Effector CD4-positive, alpha-beta T cell (primary cell): ENCODE measurements around the gene APMAP.

ENCODE experiments used
- DNase-seq: peaks from one replicate; pipeline ENCODE4 v3.0.0-alpha.2; 2020

Gene APMAP

DNA sequence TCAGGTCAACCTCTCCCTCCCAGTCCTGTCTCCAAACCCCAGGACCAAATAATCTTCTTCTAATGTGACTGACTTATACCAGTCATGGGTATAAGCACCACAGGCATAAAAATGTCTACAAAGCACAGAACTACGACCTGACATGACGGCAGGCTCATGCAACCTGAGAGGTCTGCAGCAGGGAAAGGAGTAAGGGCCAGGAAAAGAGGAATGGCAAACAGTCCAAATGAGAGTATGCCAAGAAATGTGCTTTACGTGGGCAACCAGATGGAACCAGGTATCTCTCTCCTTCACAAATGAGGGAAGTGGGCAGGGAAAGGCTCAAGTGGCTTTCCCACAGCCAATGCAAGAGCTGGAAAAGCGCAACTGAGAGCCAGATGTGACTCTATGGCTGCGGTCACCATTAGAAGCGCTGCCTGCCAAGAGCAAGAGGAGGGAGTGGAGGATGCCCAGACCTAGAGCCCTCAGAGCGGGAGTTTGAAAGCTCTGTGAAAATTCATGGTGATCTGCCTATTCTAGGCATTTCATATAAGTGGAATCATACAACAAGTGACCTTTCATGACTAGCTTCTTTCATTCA is 6.0 kb downstream of the APMAP start:
- no peak for DNase-seq

GRCh38 chr20:24985802-24986201 is 6.7 kb downstream of the APMAP start:
- DNase-seq, result no peak

- no peak for DNase-seq
These were observed 7.5 kb downstream of the APMAP start for GRCh38 chr20:24984961-24985640.

GRCh38 chr20:24983896-24984295 is 8.7 kb downstream of the APMAP start:
- no peak for DNase-seq

GRCh38 chr20:24981790-24982189 is 10.8 kb downstream of the APMAP start:
- no peak for DNase-seq

DNA sequence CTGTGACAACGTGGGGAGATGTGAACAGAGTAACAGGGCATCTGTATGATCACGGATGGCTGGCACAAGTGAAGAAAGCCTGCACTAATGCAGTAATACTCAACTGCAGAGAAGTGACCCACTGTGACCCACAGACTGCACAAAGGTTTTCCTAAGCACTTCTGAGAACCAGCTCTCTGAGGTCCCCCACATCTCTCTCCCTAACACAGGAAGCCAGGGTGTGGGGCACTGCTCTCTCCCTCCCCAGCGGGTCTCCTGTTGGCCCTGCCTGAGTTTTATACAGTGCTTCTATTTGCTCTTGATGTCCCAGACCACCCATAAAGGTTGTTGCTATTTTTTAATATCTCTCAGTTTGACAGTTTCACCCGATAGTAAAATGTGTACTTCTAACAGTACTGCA is 11.3 kb downstream of the APMAP start:
- DNase-seq, result no peak

- no peak for DNase-seq
These were observed 12.1 kb downstream of the APMAP start for GRCh38 chr20:24980291-24981053.

- DNase-seq, result no peak
These were observed 13.3 kb downstream of the APMAP start for GRCh38 chr20:24979036-24979960.

GRCh38 chr20:24978513-24978912 is 14.0 kb downstream of the APMAP start:
- DNase-seq, result no peak

- no peak for DNase-seq
These were observed 14.8 kb downstream of the APMAP start for GRCh38 chr20:24977797-24978196.

DNA sequence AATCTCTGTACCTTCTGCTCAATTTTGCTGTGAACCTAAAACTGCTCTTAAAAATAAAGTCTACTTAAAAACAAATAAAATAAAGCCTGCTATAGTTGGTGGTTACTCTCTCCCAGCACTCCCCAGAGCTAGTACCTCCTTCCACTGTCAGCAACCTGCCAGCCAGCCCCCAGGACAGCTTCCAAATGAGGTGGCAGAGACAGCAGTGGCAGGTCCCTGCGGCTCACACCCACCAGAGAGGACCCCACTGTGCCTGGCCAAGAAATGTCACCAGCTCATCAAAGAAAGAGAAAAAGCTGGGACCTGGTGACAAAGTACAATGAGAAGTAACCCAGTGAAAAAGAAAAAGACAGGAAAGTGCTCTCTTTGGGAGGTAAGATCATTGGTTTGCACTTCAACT is 15.2 kb downstream of the APMAP start:
- DNase-seq, result no peak

DNA sequence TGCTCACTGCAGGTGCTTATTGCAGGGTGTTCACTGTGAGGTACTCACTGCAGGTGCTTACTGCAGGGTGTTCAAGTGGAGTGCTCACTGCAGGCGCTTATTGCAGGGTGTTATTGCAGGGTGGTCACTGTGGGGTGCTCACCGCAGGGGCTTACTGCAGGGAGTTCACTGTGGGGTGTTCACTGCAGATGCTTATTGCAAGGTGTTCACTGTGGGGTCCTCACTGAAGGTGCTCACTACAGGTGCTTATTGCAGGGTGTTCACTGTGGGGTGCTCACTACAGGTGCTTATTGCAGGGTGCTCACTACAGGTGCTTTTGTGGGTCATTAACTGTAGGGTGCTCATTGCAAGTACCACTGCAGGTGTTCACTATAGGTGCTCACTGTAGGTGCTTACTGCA is 20.2 kb downstream of the APMAP start:
- no peak for DNase-seq

DNA sequence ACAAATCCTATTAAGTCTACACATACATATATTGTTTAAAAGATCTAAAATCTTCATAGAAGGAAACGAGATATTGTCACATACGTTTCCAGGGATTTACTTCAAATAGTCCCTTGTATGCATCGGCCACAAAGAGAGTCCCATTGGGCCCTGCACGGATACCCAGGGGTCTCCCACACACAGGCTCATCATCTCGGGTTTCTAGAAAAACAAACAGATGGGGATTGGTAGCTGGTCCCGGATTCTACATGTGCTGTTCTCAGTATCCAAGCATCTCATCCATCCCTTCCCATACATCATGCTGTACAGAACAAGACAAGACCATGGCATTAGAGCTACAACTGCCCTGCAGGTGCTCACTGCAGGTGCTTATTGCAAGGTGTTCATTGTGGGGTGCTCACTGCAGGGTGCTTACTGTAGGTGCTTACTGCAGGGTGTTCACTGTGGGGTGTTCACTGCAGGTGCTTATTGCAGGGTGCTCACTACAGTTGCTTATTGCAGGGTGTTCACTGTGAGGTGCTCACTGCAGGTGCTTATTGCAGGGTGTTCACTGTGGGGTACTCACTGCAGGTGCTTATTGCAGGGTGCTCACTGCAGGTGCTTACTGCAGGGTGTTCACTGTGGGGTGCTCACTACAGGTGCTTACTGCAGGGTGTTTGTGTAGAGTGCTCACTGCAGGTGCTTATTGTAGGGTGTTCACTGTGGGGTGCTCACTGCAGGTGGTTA is 21.0 kb downstream of the APMAP start:
- no peak for DNase-seq

GRCh38 chr20:24970754-24971153 is 21.8 kb downstream of the APMAP start:
- DNase-seq, result no peak

DNA sequence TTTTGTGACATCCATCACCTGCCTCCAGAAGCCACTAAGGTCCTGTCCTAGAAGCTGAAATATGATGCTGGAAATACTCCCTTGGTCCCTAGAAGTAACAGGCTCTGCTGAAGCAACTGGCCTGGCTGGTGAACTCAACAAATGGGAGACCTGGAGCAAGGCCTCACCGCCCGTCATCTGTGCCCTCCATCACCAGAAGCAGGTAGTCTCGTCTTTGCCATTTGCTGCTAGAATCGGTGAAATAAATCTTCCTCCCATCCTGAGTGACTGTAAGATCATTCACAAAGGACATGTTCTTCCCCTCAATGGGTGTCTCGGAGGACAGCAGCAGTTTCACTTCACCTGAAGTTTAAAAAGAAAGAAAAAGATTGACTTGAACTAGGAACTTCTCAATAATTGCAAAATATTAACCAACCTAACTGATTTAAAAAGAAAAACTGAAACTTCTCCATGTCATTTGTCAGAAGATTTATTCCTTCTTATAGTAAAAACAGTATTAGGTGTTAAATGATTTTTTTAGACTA is 22.5 kb downstream of the APMAP start:
- DNase-seq, result no peak

GRCh38 chr20:24969186-24970029 is 23.1 kb downstream of the APMAP start:
- no peak for DNase-seq

DNA sequence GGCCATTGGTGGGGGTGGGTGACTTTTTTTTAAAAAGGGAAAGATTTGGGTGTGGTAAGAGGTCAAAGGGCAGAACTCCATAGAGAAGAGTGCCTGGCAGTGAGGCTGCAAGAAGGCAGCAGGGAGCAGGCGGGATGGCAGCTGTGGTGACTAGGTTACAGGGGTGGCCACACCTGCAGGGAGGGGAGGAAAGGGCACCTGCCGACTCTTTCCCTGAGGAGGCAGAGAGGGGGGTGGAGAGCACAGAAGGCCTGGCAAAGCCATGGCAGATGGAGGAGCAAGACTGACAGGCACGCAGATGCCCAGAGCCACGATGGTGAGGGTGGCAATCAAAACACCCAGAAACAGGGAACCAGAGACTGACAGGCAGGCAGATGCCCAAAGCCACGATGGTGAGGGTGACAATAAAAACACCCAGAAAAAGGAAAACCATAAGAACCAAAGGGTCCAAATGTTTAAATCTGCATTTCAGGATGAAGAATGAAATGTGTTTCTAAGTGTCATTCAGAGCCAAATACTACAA is 24.2 kb downstream of the APMAP start:
- DNase-seq, result no peak

DNA sequence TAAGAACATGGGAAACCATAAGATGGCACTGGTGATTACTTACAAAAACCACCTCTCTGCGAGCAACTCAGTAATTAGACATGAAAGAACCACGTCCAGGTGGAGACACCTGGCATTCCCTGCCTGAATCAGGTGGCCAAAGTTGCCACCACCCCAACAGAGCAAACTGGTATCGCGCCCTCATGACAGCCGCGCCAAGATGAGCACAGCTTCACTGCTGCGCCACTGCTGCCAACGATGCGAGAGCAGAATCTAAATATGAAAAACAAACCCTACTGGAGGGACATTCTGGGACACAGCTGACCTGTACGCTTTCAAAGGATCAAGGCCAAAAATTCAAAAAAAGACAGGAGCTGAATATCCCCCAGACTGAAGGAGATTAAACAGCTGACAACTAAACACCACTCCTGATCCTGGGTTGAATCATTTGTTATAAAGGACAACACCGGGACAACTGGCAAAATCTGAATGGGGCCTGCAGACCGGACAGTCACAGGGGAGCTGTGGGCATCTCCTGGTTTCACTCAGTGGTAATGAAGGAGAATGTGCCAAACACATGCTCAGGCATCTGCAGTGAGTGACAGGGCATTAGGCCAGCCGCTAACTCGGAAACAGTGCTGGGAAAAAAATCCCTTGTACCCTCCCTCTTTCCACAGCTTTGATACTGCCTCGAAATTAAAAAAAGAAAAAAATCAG is 26.1 kb downstream of the APMAP start:
- no peak for DNase-seq

- no peak for DNase-seq
These were observed 27.3 kb downstream of the APMAP start for GRCh38 chr20:24965065-24965919.
